CD4-positive, alpha-beta T cell treated with Interleukin-10 for 1 hour (primary cell): ENCODE measurements around the gene GRB7.
"Not testable (repeated sequence)": the region's sequence is repeated elsewhere in the genome, so short reads cannot be mapped to it uniquely, and the experiment has no call there.

Experiments used
- DNase-seq: peaks from one replicate; pipeline ENCODE4 v3.0.0-alpha.2; 2020

Gene GRB7

DNA sequence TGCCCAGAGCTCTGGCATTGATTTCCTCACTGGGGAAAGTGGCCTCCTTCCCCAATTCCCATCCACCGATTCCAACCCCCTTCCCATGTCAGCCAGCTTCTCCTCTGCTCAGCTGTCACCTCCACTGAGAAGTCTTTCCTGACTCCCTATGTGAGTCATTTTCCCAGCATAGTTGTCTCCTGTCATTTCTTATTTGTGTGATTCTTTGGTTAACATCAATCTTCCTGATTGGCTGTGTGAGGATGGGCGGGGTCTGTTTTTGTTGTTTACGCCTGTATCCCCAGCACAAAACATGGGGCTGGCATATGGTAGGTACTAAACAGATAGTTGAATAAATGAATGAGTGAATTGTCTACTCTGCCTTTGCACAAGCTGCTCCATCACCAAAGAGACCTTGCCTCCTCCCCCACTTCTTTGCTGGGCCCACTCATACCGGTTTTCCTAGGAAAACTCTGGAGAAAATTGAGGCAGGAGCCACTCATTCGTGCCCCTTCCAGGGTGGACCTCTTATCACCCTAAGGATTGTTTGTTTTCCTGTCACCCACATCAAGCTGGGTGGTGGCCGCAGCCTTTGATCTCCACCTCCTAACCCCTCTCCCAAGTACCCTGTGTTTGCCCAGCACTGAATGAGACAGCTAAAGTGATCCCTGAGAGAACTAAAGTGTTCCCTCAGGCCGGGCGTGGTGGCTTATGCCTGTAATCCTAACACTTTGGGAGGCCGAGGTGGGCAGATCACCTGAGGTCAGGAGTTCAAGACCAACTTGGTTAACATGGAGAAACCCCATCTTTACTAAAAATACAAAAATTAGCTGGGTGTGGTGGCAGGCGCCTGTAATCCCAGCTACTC is 1.2 kb upstream of the GRB7 start:
- DNase-seq = no peak

DNA sequence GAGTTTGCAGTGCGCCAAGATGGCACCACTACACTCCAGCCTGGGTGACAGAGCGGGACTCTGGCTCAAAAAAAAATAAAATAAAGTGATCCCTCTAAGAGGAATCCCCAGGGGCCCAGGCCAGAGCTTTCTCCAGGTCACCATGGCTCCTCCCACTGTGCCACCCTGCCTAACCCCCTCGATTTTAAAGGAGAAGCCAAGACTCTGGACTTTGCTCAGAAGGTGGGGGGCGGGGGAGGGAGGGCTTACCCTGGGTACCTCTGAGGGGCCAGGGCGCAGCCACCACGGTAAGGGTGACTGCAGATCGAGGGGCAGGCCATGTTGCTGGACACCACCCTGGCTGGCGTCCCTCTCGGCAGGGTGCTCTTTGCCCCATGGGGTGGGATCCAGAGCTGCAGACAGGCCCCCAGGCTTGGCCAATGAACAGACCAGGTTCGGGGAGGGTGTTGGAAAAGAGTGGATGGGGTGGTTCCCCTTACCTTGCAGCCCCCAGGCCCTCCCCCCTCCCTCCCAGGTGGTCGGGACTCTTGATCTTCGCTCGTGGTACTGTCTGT is 455 bp upstream of the GRB7 start:
- no peak for DNase-seq

DNA sequence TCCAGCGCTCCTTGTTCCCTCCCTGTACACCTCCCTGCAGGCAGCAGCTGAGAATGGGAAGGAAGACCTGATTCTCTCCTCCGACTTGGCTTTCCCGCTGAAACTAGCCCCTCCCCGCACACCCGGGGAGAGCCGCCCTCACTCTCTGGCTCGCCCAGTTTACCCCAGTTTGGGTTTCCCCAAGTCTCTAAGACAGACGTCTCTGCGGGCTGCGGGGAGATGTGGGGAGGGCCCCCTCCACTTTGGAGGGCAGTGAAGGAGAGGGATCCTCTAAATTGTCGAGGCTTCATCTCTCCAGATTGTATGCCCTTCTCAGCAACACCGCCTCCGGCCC is 797 bp downstream of the GRB7 start:
- DNase-seq = peak; percentile 59

DNA sequence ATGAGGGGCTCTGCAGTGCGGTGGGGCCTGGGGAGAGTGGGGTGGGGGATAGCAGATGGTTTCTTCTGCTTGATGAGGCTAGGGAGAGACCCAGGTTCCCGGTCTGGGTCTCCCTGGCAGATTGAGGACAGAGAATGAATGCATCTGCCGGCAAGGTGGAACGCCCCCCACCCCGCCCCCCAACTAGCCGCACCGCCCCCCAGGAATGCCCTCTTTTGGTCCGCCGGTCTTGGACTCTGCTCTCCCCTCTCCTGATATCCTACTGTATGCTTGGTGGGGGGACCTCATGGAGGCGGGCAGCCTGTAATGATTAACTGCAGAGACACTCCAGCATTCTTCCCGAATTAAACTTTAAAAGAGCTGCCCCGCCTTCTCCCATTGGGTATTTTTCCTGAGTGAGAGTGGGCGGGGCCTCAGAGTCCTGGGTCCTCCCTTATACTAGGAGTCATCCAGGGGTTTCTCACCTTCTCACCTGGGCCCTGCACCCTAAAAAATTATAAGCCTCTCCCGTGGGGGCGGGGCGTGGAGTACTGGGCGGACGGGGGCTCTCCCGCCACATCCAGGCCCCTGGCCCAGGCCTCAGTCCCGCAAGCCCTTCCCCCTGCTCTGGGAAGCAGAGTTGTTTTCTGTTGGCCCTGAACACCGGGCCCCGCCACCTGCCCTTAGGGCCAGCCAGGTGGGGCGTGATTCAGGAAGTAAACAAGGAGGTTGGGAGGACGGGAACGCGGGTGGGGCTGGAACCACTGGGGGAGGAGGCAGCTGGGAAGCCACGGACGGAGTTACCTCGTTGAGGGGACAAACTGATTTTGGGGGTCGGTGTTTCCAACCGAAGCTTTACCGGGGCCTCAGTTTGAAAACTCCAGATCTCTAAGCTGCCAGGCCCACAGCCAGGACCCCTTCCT is 1.5 kb downstream of the GRB7 start:
- DNase-seq = no peak

DNA sequence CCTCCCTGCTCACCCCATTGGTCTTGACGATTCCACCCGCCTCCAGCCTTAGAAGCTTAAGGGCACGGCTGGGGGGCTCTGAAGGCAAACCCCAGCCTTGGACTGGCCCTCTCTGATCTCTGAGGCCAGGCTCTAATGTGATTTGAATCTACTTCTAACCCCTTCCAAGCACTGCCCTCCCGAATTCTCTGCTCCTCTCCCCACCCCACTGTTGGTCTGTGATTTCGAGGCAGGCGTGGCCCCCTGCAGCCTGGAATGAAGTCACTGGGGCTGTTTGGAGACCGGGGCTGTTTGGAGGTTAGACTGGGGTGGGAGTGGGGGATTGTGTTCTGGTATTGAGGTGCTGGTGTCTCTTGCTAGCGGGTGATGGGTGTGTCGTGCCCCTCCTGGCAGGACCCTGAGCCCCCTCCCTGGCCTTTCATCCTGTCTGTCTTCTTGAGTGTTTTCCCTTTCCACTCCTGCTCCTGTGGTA is 2.2 kb downstream of the GRB7 start:
- DNase-seq = no peak

DNA sequence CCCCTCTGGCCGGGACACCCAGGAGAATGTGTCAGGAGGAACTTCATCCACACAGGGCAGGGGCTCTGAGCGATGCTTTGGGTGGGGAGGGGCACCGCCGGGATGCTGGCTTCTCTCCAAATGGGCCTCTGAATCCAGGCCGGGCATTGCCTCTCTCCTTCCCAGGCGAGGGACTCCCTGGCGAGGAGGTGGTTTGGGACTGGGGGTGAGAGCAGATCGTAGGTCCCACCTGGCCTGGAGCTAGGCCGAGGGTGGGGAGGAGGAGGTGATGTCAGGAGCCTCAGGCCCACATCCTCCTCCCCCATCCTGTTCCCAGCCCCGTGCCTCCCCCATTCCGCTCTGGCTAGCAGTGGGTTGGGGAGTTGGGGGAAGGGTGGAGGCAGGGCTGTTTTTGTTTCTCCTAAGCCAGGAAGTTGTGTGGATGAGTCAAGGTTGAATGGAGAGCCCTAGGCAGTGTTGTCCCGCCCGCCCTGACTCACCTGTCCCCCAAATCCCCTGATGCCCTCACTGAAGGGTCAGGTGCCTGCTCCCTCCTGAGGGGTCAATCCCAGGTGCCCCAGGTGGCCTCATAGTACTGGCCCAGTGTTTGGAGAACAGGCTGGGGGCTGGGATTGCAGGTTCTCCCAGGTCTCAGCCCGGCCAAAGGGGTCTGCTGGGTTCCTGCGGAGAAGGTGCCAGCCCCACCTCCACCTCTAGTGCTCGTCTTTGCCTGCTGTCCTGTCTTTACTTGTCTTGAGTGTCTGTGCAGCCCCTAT is 2.8 kb downstream of the GRB7 start:
- DNase-seq = no peak

DNA sequence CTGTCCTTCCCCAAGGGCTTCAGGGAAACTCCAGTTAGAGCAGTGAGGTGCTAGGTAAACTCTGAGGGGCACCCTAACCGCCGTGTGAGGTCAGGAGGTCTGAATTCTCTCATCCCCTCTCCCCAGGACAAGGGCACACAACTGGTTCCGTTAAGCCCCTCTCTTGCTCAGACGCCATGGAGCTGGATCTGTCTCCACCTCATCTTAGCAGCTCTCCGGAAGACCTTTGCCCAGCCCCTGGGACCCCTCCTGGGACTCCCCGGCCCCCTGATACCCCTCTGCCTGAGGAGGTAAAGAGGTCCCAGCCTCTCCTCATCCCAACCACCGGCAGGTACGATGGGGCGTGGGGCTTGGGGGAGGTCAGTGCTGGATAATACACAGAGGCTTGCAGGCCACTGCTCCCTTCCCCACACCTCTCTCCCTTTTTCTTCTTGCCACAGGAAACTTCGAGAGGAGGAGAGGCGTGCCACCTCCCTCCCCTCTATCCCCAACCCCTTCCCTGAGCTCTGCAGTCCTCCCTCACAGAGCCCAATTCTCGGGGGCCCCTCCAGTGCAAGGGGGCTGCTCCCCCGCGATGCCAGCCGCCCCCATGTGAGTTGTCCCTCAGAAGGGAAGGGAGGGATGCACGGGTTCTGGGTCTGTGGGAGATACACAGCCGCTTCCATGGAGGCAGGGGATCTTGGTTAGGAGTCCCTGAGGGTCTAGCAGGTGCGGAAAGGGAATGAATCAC is 4.6 kb downstream of the GRB7 start:
- DNase-seq = no peak

DNA sequence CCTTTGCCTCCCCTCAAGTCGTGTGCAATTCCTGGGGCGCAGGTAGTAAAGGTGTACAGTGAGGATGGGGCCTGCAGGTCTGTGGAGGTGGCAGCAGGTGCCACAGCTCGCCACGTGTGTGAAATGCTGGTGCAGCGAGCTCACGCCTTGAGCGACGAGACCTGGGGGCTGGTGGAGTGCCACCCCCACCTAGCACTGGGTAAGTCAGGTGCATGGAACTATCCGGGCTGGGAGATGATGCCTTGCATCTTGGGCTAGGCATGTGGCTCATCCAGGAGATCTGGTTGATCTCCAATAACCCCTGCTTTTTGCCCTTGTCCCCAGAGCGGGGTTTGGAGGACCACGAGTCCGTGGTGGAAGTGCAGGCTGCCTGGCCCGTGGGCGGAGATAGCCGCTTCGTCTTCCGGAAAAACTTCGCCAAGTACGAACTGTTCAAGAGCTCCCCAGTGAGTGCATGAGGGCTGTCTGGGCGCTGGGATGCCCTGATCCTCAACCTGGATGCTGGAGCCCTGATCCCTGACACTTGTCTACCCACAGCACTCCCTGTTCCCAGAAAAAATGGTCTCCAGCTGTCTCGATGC is 5.2 kb downstream of the GRB7 start:
- no peak for DNase-seq

DNA sequence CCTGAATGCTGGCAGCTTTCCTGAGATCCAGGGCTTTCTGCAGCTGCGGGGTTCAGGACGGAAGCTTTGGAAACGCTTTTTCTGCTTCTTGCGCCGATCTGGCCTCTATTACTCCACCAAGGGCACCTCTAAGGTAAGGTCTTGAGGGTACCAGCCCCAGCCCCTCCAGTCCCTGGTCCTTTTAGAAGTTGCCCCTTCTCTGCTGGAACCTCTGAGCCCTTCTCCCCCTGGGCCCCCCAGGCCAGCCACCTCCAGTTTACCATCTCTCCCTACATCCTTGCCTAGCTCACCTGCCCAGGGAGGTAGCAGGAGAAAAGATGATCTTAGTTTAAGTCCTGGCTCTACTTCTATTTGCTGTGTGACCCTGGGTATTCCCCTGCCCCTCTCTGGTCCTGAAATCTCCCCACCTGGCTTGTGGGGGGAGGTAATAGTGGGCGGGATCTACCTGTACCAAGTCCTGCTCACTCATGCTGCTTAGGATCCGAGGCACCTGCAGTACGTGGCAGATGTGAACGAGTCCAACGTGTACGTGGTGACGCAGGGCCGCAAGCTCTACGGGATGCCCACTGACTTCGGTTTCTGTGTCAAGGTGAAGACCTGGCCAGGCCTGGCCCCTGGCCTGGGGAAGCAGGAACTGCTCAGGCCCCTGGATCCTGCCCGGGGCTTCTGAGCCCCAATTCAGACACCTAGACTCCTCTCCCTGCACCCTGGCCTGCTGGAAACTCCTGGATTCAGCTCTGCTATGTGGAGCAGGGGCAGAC is 6.5 kb downstream of the GRB7 start:
- DNase-seq = no peak

DNA sequence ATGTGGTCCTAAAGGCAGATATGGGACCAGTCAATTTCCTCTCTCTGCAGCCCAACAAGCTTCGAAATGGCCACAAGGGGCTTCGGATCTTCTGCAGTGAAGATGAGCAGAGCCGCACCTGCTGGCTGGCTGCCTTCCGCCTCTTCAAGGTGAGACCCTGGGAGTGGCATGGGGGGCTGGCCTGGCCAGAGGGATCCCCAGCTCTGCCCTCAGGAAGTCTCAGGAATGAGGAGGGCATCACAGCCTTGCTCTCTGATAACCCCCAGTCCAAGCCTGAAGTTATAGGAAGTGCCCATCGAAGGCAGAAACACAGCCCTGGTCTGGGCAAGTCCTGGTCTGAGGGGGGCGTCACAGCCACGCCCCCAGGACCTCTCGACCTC is 7.1 kb downstream of the GRB7 start:
- no peak for DNase-seq

DNA sequence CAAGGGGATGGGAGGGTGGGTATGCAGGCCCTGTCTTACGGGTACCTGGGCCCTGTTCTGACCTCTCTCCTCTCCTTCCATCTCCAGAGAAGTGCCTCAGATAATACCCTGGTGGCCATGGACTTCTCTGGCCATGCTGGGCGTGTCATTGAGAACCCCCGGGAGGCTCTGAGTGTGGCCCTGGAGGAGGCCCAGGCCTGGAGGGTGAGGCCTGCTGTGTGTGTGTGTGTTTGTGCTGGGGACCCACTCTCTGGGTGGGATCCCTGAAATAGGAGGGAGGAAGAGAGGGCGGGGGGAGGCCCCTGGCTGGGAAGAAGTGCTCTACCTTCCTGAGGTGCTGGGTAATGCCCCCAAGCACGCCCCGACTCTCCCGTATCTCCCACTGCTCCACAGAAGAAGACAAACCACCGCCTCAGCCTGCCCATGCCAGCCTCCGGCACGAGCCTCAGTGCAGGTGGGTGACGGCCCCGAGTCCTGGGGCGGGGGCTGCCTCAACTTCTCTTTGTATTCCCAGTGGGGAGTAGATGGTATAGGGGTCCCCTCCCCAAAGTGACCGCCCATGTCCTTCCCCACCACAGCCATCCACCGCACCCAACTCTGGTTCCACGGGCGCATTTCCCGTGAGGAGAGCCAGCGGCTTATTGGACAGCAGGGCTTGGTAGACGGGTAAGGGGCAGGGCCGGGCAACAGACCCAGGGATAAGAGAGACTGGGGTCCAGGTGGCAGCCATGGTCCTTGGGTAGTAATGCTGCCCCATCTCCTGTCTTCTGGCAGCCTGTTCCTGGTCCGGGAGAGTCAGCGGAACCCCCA is 7.8 kb downstream of the GRB7 start:
- DNase-seq = no peak

DNA sequence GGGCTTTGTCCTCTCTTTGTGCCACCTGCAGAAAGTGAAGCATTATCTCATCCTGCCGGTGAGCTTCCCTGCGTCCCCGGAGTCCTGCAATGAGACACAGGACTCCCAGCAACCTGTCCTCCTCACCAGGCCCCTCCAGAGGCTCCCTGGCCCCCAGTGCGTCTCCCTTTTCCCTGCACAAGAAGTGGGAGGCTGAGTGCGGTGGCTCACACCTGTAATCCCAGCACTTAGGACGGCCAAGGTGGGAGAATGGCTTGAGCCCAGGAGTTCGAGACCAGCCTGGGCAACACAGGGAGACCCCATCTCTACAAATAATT is 8.4 kb downstream of the GRB7 start:
- no peak for DNase-seq

DNA sequence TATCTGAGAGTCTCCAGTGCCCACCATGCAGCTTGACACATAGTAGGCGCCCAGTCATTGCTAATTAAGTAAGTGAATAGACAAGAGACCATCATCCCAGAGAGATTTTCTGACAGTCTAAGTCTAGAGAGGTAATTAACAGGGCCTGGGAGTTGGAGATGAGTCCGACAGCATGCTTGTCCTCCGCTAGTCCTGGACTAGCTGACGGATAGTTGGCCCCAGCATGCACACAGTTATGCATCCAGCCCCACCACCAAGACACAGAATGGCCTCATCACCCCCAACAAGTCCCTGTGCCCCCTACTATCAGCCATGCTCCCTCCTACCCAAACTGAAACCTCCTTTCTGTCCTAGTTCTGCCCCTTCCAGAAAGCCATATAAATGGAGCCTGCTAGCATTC is 10.0 kb downstream of the GRB7 start:
- DNase-seq = no peak

DNA sequence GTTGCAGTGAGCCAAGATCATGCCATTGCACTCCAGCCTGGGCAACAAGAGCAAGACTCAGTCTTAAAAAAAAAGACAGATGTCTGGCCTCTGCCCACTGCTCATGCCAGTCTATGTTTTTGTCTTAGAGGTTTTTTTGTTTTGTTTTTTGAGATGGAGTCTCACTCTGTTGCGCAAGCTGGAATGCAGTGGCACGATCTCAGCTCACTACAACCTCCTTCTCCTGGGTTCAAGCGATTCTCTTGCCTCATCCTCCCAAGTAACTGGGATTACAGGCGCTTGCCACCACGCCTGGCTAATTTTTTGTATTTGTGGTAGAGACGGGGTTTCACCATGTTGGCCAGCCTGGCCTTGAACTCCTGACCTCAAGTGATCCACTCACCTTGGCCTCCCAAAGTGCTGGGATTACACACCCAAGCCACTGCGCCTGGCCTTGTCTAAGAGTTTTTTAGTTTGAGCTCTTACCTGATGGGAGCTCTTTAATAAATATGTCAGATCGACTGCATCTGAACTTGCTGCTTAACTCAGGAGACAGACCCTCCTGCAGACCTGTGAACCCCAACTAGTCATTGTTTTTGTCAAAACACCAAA is 10.8 kb downstream of the GRB7 start:
- DNase-seq = not testable (repeated sequence)

DNA sequence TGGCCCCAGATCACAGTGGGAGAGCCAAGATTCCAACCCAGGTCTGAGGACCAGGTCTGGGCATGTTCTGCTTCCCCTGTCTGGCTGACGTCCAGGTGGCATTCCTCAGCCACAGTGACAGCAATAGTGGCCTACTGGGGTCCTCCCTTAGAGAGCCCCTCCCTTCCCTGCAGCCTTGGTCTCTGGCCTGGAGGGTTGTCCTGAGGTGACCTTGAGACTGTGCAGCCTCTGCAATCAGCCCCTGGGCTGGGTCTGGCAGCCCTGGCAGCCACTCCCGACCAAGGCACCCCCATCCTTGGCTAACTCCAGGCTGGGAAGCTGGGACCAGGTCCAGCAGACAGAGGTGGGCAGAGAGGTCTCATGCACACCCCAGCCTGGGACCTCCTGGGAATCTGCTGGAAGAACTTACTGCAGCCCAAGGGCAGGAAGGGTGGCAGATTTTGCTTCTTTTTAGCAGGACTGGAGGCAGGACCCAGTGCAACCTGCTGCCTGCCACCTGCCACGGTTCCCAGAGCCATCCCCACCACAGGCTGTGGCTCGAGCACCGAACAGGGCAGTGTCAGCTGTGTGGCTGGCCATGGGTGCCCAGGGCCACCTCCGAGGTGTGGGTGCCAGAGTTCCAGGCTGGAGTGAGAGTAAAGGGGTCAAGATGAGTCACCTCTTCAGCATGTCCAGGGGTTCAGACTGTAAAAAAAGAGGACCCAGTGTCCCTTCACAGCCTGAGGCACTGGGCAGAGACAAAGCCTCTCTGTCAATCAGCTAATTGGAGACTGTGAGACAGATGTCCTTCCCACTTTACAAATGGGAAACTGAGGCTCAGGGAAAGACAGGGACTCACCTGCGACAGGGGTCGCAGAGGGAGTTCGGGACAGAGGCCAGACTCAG is 12.6 kb downstream of the GRB7 start:
- no peak for DNase-seq

DNA sequence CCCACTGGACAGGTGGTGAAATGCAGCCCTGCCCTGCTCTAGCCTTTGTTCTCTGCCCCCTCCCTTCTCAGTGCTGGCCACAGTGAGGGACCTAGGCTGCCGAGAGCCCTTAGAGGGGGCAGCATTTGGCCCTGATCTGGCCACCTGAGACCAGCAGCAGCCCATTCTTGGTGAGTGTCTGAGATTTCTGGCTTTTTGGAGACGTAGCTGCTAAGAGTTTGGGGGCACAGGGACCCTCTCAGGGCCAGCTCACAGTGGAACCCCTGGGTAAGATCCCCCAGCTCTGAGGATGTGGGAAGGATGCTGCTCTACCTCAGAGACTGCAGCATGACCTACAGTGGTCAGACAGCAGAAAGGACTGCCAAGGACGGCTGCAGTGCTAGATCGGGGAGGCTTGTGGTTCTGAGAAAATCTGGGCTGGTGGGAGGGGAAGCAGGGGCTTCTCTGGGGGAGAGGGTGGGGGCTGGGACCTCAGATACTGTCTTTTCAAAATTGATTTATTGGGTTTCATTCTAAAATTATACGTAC is 13.3 kb downstream of the GRB7 start:
- no peak for DNase-seq

DNA sequence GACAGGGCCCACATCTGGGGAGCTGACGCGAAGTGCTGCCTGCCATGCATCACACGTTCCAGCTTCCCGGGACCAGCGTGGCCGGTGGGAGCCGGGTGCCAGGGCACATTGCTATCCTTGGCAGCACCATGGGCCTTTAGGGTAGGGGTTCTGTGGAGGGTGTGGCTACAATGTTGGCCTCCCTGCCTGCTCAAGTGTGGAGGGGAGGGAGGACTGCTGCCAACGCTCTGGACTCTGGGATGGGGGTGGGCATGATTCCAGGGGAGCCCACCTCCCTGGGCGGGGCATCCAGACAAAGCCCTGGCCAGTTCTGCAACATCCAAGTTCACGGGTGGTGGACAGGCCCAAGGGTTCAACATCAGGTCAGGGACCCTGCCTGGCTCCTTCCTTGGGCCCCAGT is 13.9 kb downstream of the GRB7 start:
- DNase-seq = no peak

DNA sequence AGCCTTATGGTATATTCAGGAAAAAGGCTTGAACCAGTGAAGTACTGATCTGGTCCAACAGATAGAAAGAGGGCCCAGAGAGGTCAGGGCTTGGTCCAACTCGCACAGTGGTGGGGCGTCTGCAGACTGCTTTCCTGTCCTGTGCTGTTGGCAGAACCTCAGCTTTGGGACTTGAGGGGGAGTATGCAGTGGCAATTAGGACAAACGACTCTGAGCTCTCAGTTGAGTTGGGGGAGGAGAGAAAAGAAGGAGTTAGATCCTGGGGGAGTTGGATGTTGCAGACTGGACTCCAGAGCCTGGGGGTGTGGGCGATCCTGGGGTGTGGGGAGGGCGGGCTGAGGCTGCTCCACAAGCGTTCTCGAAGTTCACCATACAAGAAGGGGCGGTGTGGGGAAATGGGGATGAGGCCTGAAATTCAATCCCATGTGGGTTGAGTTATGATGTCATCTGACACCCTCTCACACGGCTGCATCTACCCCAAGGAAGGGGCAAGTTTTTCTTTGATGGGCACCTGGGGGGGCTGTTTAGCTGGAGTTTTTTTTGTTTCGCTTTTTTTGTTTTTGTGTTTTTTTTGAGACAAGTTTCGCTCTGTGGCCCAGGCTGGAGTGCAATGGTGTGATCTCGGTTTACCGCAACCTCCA is 14.6 kb downstream of the GRB7 start:
- no peak for DNase-seq
